ENCODE measurements around the gene EFCAB6.
"Not testable (repeated sequence)": the region's sequence is repeated elsewhere in the genome, so short reads cannot be mapped to it uniquely, and the experiment has no call there.

The EFCAB6 gene

DNA sequence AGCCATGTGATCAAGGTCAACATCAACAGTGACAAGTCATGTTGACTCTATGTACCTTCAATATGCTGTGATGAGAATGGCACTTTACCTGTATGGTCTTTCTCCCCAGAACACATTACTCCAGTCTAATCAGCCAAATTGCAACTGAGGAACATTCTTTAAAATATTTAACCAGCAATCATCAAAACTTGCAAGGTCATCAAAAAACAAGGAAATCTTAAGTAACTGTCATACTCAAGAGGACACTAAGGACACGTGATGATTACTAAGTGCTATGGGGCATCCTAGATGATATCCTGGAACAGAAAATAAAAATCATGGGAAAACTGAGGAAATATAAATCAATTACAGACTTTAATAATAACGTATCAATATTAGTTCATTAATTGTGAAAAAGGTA, 118.9 kb downstream of the EFCAB6 start:
- no peak for DNase-seq

DNA sequence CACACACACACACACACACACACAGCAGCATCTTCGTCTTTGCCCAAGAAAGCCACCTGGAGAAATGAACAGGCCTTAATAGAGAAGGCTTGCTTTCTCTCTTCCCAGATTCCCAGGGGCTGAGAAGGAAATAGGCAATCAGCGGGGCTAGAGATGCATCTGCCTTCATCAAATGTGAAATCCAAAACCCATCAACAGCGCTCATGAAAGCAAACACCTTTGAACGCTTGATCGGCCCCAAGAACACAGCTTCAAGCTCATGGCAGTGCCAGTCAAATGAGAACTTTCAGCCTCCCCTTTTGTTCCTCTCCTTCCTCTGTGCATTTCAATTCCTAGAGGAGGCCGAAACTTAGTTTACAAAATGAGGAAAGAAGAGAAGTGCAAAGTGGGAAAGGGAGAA, 122.7 kb downstream of the EFCAB6 start:
- no peak for DNase-seq

DNA sequence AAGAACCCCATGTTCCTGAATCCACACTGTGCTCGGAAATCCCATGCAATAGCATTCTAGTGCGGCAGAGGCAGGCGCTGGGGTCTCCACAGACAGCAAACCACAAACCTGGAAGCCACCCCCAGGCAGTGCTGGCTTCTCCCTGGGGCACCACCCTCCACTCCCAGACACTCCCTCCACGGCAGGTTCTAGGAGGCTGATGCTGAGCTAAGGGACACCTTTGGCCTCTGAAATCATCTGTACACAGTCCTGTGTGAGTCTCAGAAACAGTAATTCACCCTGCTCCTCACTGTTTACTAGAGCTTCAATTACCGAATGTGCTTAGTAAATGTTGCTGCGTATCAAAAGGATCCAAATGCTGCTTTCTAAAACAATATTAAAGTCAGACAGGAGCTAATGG, 129.3 kb downstream of the EFCAB6 start:
- no peak for DNase-seq

DNA sequence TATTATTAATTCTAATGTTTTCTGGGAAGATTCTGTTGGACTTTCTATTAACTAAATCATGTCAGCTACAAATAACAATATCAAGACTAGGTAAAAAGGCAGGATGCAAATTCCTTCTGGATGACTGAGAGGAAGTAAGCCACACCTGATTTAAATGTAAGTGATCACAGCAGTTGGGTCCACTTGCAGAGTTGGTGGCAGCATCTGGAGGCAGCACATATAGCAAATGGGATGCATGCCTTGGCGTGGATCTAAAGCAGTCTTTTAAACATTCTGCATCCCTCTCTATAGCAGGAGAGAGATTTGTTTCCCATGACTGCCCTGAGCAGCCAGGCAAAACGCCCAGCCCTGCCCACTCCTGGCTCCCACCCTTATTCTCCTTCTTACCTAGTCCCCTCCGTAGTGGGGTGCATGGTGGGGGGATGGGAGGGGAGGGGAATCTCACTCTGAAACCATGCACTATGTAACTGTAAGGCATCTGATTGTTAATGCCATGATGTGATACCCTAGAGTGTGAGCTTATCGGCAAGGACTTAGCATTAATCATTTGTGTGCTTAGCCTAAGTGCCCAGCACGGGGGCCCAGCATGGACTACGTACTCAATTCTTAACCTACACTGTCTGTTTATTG, 130.3 kb downstream of the EFCAB6 start:
- DNase-seq, result no peak

DNA sequence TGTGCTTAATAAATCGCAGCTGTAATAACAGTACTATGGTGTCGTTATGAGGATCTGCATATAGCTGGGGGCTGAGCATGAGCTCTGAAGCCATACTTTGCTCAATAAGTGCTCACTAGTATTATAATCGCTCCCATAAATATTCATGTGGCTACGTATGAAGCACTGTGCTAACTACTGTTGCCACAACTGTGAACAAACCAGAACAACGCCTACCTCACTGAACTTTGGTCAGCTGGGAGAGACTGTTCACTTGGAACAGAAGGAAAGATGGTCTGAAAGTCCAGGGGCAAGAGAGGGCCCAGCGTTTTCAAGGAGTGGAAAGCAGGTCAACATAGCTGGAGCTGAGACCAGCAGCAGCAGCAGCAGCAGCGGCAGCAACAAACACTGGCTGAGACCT, 141.6 kb downstream of the EFCAB6 start:
- DNase-seq, result no peak

DNA sequence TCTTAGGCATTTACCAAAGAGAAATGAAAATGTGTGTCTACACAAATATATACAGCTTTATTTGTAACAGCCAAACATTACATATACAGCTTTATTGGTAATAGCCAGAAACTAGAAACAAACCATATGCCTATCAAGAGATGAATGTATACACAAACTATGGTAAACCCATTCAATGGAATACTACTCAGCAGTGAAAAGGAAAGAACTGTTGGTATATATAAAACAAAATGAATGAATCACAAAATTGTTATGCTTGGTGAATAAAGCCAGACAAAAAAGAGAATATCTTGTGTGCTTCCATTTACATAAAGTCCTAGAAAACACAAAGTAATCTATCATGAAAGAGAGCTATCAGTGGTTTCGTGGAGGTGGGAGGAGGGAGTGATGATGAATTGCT, 142.9 kb downstream of the EFCAB6 start:
- DNase-seq, result no peak

DNA sequence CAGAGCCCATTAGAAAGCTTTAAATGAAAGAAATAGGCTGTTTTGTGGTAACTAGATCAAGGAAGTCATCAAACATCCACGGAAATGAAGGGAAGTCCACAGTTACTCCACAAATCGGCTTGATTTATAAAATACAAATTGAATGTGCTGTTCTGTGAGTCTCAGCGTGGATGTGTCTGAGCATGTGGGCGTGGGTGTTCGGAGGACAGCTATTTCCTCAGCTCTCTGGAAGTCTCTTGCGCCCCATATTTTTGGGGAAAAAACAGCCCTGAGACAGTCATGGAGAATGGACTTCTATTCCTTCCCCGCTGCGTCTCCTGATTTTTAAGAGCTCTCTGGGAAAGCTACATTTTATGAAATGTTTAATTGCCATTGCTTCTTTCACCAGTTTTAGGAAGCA, 144.4 kb downstream of the EFCAB6 start:
- no peak for DNase-seq

DNA sequence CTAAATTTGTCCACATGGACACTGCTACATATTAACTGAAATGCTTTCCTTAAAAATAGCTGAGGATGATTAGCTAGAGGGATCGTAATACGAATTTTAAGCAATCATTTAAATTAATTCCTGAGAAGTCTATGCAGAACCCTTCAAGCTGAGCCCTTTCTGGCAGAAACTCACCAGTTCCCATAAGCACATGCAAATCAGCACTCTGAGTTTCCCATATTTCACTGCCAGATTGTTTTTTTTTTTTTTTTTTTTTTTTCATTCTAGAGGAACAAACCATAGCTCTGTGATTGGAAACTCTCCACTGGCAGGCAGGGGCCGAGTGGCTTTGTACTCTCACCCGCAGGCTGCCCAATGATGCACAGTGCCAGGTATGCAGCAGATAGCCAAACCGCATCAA, 145.6 kb downstream of the EFCAB6 start:
- no peak for DNase-seq

DNA sequence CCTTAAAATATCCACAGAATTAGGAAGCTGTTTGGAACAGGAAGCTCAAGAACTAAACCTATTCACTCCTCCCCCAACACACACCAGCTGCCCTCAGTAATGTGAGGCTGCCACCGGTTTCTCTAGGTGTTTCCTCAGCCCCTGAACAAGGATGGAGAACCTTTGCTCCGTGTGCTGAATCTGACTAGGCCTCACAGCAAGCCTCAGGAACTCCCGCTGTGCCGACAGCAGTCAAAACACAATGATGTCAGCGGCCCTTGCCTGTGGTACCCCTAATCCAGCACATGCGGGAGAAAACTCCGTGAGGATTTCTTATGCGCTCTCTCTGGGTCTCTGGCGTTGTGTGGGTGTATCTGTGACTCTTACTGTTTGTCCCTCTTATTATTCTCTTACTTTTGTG, 153.3 kb downstream of the EFCAB6 start:
- DNase-seq, result no peak

DNA sequence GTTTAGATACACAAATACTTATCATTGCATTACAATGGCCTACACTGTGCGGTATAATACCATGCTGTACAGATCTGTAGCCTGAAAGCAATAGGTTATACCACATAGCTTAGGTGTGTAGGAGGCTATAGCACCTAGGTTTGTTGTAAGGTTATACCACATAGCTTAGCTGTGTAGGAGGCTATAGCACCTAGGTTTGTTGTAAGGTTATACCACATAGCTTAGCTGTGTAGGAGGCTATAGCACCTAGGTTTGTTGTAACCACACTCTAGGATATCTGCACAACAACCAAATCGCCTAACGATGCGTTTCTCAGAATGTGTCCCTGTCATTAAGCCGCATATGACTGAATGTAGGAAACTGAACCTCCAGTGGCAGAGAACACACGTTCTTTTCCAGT, 155.5 kb downstream of the EFCAB6 start:
- DNase-seq, result not testable (repeated sequence)

DNA sequence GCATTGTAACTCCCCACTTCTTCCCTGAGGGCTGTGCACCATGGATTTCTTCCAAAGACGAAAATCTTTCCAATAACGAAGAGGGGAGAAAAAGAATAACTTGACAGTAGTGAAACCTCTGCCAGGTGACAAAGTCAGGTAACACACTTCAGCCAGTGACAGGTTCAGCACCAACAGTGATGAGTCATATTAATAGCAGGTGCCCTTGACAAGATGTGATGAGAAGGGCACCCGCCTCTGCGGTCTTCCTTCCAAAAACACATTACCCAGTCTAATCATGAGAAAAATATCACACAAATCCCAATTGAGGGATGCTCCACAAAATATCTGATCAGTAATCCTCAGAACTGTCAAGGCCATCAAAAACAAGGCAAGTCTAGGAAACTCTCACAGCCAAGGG, 157.8 kb downstream of the EFCAB6 start:
- DNase-seq, result no peak

DNA sequence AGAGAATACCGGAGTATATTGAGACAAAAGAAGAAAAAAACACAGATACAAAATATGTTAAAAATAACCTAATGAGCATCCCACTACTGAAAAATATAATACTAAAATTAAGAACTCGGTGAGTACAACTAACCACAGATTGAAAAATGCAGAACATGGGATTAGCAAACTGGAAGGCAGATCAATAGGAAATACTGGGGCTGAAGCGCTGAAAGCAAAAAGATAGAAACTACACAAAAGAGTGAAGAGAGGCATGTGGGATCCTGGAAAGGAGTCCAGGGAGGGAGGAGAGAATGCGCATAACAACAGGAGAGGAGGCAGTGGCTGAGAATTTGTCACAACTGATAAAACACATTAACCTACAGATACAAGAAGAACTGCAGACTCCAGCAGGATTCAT, 159.3 kb downstream of the EFCAB6 start:
- DNase-seq, result no peak

DNA sequence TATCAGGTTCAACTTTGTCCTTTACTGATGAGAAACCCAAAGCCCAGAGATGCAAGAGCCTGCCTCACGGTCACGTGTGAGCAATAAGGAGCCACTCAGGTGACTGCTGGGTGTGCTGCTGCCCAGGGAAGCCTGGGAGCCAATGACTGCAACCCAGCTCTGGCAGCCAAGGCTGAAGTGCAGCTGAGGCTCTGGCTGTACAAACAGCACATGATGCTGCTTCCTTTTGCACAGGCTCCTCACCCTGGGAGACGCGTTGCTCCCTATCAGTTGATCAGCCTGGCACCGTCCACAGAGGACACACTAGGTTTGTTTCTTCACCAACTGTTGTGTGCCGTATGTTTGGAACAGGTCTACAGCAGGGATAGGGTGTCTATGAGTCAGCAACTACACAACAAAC, 168.7 kb downstream of the EFCAB6 start:
- no peak for DNase-seq

DNA sequence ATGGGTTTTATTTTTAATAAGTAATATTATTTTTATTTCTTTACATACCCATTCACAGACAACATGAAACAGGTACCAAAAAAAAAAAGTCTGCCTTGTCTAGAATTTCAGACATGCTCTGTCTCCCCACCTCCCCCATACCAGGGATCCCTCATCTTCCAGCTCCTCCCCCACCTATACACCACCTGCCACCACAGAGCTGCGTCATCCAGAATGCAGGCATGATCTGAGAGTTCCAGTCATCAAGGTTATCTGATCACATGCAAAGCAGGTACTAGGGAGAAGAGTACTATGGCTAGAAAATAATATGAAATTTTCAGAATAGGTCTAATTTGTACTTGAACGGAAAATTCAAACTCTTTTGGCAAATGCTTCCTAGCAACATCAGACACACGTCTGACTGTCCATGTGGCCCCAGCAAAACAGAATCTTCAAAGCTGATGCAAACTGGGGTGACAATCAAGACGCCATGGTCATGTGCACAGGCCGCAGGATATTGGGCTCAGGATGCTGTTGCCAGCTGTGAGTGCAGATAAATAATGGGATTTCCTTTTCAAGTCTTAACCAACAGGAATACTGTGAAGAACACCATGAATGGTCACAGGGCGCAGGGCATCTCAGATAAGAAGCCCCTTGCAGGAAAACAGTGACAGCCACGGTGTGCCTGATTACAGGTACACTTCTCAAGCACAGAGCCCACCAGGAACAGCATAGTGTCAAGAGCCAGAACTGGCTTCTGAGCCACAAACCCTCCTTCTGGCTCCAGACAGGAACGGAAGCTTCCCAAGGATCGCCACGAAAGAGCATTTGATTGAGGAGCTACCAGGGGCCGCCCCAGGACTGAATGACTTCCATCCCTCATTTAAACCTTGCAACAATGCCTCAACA, 169.5 kb downstream of the EFCAB6 start:
- no peak for DNase-seq

DNA sequence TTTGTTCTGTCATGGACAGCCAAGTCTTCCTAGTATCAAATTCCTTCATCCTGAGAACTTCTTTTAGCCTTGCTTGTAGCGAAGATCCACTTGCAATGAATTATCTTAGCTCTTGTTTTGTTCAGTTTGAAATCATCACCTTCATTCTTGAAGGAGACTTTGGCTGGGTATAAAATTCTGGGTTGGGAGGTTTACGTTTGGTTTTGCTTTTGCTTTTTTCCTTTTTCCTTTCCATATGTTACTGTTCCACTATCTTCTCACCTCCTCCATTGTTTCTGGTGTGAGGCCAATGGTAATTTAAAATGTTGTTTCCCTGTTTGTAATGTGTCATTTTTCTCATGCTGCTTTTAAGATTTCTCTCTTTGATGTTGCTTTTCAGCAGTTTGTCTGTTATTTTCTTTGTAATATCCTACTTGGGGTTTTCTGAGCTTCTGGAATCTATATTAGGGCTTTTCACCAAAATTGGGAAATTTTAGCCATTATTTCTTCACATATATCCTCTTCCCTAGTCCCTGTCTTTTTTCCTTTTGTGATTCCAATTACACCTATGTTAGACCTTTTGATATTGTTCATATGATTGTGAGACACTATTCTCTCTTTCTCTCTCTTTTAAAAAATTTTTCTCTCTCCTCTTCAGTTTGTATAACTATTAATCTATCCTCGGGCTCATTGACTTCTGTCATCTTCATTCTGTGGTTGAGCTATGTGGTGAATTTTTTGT, 172.7 kb downstream of the EFCAB6 start:
- no peak for DNase-seq

DNA sequence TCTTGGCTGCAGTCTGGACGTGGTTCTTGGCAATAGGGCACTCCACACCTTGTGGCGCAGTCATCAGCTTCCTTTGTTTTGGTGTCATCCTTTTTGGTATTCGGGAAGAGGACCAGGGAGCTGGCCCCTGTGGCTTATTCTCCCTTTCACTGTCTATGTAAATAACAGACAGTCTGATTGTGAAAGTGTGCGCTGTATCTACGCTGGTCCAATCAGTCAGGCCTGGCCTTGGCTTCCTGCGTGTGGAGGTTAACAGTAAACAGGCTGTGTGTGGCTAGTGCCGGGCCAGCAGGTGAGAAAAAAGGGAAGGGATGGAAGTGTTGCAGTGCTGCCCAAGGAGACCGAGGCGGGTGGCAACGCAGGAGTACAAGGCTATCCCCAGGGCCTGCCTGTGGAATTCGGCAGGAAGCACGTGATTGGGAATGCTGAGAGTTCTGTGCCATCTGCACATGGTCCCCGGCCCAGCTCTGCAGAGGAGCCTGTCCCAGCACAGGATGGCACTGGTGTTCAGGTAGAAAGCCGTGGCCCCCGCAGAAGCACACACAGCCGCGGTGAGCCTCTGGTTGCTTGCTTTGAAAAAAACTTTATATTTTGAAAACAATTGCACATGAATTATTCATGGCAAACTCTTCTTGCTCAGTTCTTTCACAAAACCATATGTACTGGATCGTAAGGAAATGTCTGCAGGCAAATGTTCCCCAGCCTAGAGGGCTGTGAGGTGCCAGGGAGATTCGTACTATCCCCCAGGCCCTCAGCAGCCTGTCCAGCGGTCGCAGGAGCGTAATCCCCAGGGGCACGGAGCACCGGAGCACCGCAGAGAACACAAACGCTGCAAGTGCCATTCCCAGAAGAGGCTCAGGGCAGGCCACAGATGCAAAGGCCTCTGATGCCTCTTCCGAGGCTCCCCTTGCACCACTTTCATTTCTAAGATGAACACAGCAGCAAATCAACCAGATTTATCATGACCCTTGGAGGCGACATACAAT, 174.5 kb downstream of the EFCAB6 start:
- no peak for DNase-seq

DNA sequence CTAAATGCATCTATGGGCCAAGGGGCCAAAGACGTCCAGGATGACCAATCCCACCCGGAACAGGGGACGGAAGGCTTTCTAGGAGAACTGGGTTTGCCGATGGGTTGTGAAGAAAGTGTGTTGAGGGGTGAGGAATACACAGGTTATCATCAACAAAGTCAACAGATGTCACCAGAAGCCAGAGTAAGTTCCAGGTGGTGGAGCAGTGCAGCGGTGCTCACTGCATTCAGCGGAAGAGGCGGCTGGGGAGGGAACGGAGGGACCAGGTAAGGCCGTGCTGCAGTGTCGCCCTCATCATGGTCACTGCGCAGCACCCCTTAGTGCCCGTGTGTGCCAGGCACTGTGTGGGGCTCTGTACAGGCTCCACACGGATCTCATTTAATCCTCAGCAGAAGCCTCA, 176.0 kb downstream of the EFCAB6 start:
- no peak for DNase-seq

DNA sequence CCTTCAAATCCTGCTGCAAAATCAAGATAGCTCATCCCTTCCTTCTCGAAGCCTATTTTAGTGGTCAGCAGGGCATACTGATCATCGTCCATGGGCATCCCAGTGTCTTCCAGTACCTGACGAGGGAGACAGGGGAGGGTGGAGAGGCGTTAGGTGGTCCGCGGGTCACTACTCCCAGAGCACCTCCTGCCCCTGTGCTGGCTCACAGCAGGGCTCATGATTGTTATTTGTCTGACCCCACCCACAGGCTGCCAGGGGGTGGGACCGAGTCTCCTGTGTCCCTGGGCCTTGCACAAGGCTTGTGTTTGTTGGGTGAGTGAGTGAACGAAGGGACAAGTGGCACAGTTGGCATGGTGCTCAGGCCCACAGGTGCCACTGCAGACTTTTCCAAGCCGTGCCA, 177.0 kb downstream of the EFCAB6 start:
- no peak for DNase-seq

DNA sequence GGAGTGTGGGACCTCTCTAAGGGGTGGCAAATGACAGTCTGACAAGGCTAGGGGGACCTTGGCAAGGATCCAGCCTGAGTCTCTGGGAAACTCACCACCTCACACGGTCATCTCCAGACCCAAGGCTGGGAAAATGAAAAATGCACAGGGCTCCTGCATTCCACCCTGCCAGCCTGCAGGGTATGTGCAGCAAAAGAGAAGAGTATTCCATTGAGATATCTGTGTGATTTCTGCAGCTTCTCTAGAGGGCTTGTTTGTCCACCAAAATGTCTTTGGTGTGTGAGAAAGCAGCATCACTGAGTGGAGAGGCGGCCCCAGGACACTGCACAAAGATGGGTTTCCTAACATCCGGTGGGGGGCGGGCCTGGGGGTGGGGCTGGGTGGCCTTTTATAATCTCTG, 177.8 kb downstream of the EFCAB6 start:
- DNase-seq, result no peak

DNA sequence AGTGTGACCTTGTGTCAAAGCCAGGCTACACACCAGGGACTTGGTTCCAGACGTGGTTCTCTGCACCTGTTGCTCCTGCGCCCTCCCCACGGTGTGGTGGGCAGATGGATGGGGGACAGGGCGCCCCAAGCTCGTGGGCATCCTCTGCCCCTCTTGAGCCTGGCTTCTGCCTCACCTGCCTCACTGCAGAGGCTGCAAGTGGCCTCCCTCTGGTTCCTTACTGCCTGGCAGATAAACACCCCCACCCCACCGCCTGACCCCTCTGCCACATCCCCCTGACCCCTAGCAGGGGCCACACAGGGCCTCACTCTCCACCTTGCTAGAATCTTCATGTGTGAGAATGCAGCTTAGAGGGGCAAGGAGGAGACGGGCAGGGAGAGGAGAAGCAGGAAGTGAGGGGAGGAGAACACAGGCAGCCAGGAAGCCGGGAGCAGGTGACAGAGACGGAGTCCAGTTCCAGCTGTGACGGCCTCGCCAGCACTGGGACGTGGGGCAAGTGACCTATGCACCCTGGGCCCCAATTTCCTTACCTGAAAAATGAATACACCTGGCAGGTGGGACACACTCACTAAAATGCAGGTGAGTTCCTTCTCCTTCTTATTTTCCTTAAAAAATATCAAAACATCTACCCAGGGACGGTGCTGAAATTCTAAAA, 178.3 kb downstream of the EFCAB6 start:
- no peak for DNase-seq

DNA sequence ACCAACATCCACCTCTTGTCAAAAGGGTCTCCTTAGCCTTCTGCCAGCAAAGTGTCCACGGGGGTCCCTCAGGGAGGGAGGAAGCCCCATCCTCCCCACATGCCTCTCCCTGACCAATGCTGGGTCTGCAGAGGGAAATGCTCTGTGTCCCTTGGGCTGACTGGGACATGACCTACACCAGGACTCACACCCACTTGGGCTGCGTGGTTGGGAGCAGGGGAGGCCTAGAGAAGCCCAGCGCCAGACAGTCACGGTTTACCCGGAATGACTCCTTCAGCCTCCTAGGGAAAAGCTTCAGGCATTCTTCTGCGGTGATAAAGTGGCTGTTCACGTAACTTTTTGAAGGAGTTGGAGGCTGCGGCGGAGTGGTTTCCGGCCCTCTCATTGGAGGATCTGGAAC, 180.3 kb downstream of the EFCAB6 start:
- DNase-seq, result no peak

DNA sequence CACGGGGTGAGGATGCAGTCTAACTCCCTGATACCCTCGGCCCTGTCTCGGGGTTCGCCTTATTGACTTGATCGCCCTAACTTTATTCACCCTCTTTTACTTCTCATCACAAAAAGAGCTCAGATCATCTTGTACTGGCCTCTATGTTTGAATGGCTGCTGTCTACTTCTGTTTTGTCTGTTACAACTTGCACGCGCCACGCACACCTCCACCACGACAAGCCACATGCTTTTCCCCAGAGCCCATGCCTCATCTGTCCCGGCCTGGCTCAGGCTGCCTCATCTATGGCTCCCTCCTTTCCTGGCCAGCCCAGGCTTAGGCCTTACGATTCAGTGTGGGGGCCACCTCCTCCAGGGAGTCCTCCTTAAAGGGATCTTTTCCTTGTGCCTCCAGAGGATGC, 180.9 kb downstream of the EFCAB6 start:
- no peak for DNase-seq
